Mesendoderm (in vitro differentiated cells): Measurements from ENCODE around the gene PCYT1B.
"Not testable (repeated sequence)": the region's sequence is repeated elsewhere in the genome, so short reads cannot be mapped to it uniquely, and the experiment has no call there.

Source experiments
- DNase-seq: peaks from one replicate; pipeline ENCODE4 v3.0.0; 2013
- H2AK5ac ChIP-seq: 2 replicates; pipeline ENCODE4 v1.6.1; 2013; ENCODE audit warnings: low read length, inconsistent platforms
- H2BK120ac ChIP-seq: 2 replicates; pipeline ENCODE4 v1.6.1; 2013; ENCODE audit warnings: low read depth, mild to moderate bottlenecking, low read length, moderate library complexity, mixed read lengths
- H2BK15ac ChIP-seq: replicated peaks from 2 replicates; pipeline ENCODE4 v1.6.1; 2013; ENCODE audit warnings: low read depth, mild to moderate bottlenecking, moderate library complexity
- H2BK5ac ChIP-seq: 2 replicates; pipeline ENCODE4 v1.6.1; 2013; ENCODE audit warnings: low read length, inconsistent platforms
- H3K18ac ChIP-seq: 2 replicates; pipeline ENCODE4 v1.6.1; 2013; ENCODE audit warnings: mild to moderate bottlenecking, low read length, mixed read lengths
- H3K23ac ChIP-seq: one replicate; pipeline ENCODE4 v1.6.1; 2013; ENCODE audit warnings: low read length
- H3K27ac ChIP-seq: 2 replicates; pipeline ENCODE4 v1.5.1; 2013; ENCODE audit warnings: low read depth, mild to moderate bottlenecking, inconsistent platforms, low read length, moderate library complexity
- H3K27me3 ChIP-seq: 2 replicates; pipeline ENCODE4 v1.6.1; 2013; ENCODE audit warnings: low read length, control low read depth, mild to moderate bottlenecking, inconsistent platforms; ENCODE audit not compliant: insufficient read depth, poor library complexity
- H3K36me3 ChIP-seq: 2 replicates; pipeline ENCODE4 v1.6.1; 2013; ENCODE audit warnings: low read length, inconsistent platforms; ENCODE audit not compliant: control insufficient read depth, insufficient read depth
- H3K4ac ChIP-seq: one replicate; pipeline ENCODE4 v1.6.1; 2013; ENCODE audit warnings: low read depth, mild to moderate bottlenecking, low read length, moderate library complexity
- H3K4me1 ChIP-seq: 2 replicates; pipeline ENCODE4 v1.6.1; 2013; ENCODE audit warnings: low read depth, low read length, inconsistent platforms; ENCODE audit not compliant: control insufficient read depth
- H3K4me2 ChIP-seq: 2 replicates; pipeline ENCODE4 v1.6.1; 2013; ENCODE audit warnings: low read length
- H3K4me3 ChIP-seq: 2 replicates; pipeline ENCODE4 v1.5.1; 2013; ENCODE audit warnings: mild to moderate bottlenecking, low read length
- H3K56ac ChIP-seq: one replicate; pipeline ENCODE4 v1.6.1; 2013; ENCODE audit warnings: low read length
- H3K79me1 ChIP-seq: 2 replicates; pipeline ENCODE4 v1.6.1; 2013; ENCODE audit warnings: low read length, inconsistent platforms
- H3K79me2 ChIP-seq: 2 replicates; pipeline ENCODE4 v1.6.1; 2013; ENCODE audit warnings: mild to moderate bottlenecking, low read length; ENCODE audit not compliant: control insufficient read depth, insufficient read depth
- H3K9ac ChIP-seq: 2 replicates; pipeline ENCODE4 v1.6.1; 2013; ENCODE audit warnings: low read length, inconsistent platforms
- H4K5ac ChIP-seq: one replicate; pipeline ENCODE4 v1.6.1; 2013; ENCODE audit warnings: low read length
- H4K8ac ChIP-seq: one replicate; pipeline ENCODE4 v1.6.1; 2013; ENCODE audit warnings: low read depth, mild to moderate bottlenecking, control low read depth, low read length, moderate library complexity
- WGBS: extraction: QIAGEN DNeasy Blood & Tissue Kit; methylation state at CpG from one replicate; pipeline ENCODE4 v1.1.7; 2013; ENCODE audit warnings: low lambda C conversion rate, missing lambda C conversion rate; ENCODE audit not compliant: insufficient coverage; ENCODE audit errors: extremely low coverage; 5-methylcytosine and 5-hydroxymethylcytosine counted together

PCYT1B gene

GRCh38 chrX:24643116-24643515, 4.0 kb downstream of the PCYT1B start:
- Histone ChIP-seq H3K4me1 (no peaks in the 10 kb centered on the region), H3K9ac (no peak overlapping the region), H3K4me3 (no peak overlapping the region), H2BK120ac (no peak overlapping the region), H3K36me3 (no peaks in the 10 kb centered on the region), H2BK15ac (no peak overlapping the region), H3K79me1 (no peaks in the 10 kb centered on the region), H2AK5ac (no peak overlapping the region), H3K4me2 (no peak overlapping the region), H3K56ac (no peak overlapping the region), H3K4ac (no peak overlapping the region), H3K79me2 (no peaks in the 10 kb centered on the region), H3K27ac (no peak overlapping the region), H3K27me3 (no peaks in the 10 kb centered on the region), H4K8ac (no peak overlapping the region), H3K23ac (no peak overlapping the region), H2BK5ac (no peak overlapping the region), H3K18ac (no peak overlapping the region), H4K5ac (no peak overlapping the region)
- peak; percentile 3 for DNase-seq

DNA sequence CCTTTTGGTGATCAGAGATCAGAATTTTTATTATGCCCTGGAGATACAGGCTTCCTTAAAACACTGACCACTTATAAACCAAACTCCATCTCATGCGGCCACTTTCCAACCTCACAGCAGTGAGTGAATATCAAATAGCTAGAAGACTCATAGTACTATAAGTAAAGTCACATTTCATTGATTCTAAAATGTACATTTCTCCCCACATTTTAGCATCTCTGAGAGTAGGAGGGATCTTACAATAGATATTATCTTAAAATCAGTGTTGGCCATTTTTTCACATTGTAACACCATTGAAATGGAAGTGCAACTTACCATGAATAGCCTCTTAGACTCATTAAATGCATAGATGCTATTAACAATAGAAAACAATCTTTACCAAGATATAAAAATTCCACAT, 17.4 kb downstream of the PCYT1B start:
- Histone ChIP-seq H3K4ac (no peak overlapping the region), H3K27me3 (no peaks in the 10 kb centered on the region)
- no CpG with 5 or more reads among the region's 1 CpG for WGBS

GRCh38 chrX:24619647-24620046, 27.5 kb downstream of the PCYT1B start:
- H3K9ac ChIP-seq = no peak overlapping the region
- WGBS = no CpG with 5 or more reads among the region's 5 CpGs

More for the DNA sequence above, 17.4 kb downstream of the PCYT1B start:
- no peak overlapping the region for H3K4me2 ChIP-seq
- H4K5ac ChIP-seq = no peak overlapping the region
- no peak overlapping the region for H3K23ac ChIP-seq
- H3K79me1 ChIP-seq = no peaks in the 10 kb centered on the region
- H3K56ac ChIP-seq = no peak overlapping the region
- H3K4me1 ChIP-seq = no peaks in the 10 kb centered on the region
- no peak for DNase-seq
- H3K36me3 ChIP-seq = no peaks in the 10 kb centered on the region
- H4K8ac ChIP-seq = no peak overlapping the region
- H3K4me3 ChIP-seq = no peak overlapping the region
- no peaks in the 10 kb centered on the region for H3K79me2 ChIP-seq
- H2BK120ac ChIP-seq = no peak overlapping the region
- H2BK15ac ChIP-seq = no peak overlapping the region
- no peak overlapping the region for H2AK5ac ChIP-seq
- H3K9ac ChIP-seq = no peak overlapping the region
- H3K27ac ChIP-seq = no peak overlapping the region
- H2BK5ac ChIP-seq = no peak overlapping the region
- no peak overlapping the region for H3K18ac ChIP-seq

DNA sequence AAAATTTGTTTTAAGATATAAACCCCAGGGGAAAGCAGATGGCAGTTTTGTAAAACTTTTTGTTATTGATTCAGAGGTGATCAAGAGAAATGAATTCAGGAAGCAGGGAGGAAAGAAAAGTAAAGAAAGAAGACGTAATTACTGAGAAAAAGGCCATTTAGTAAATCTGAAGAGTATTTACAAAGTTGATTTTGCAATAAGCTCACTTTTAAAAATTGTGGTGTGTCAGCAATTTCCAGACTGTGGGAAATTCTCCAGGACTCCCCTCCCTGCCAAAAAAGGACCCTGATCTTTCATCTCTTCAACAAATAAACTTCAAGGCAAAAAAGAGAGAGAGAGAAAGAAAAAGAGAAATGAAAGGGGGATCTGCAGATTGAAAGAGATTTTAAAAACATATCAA, 36.6 kb downstream of the PCYT1B start:
- no peaks in the 10 kb centered on the region for H3K79me2 ChIP-seq
- H2BK5ac ChIP-seq = no peak overlapping the region
- H3K36me3 ChIP-seq = no peaks in the 10 kb centered on the region
- no peak overlapping the region for H4K8ac ChIP-seq
- H3K27me3 ChIP-seq = no peaks in the 10 kb centered on the region
- no peaks in the 10 kb centered on the region for H3K4me1 ChIP-seq
- no peak overlapping the region for H3K4me3 ChIP-seq
- H3K4ac ChIP-seq = no peak overlapping the region
- no peak overlapping the region for H3K9ac ChIP-seq
- no peak overlapping the region for H3K56ac ChIP-seq
- WGBS = no CpG with 5 or more reads among the region's 1 CpG
- no peak overlapping the region for H2BK15ac ChIP-seq
- no peak overlapping the region for H3K27ac ChIP-seq
- no peak overlapping the region for H2AK5ac ChIP-seq
- H3K23ac ChIP-seq = no peak overlapping the region
- H4K5ac ChIP-seq = no peak overlapping the region
- DNase-seq = no peak
- H3K79me1 ChIP-seq = no peaks in the 10 kb centered on the region
- no peak overlapping the region for H3K4me2 ChIP-seq
- H2BK120ac ChIP-seq = no peak overlapping the region
- no peak overlapping the region for H3K18ac ChIP-seq

More at GRCh38 chrX:24619647-24620046, 27.5 kb downstream of the PCYT1B start:
- Histone ChIP-seq H4K5ac (no peak overlapping the region), H2AK5ac (no peak overlapping the region), H2BK120ac (no peak overlapping the region), H3K4me1 (no peaks in the 10 kb centered on the region), H3K4me2 (no peak overlapping the region), H3K36me3 (no peaks in the 10 kb centered on the region), H3K27ac (no peak overlapping the region), H3K4me3 (no peak overlapping the region), H3K79me1 (no peaks in the 10 kb centered on the region), H3K79me2 (no peaks in the 10 kb centered on the region), H3K4ac (no peak overlapping the region), H4K8ac (no peak overlapping the region), H2BK5ac (no peak overlapping the region), H2BK15ac (no peak overlapping the region), H3K23ac (no peak overlapping the region), H3K56ac (no peak overlapping the region), H3K18ac (no peak overlapping the region), H3K27me3 (no peaks in the 10 kb centered on the region)
- no peak for DNase-seq

DNA sequence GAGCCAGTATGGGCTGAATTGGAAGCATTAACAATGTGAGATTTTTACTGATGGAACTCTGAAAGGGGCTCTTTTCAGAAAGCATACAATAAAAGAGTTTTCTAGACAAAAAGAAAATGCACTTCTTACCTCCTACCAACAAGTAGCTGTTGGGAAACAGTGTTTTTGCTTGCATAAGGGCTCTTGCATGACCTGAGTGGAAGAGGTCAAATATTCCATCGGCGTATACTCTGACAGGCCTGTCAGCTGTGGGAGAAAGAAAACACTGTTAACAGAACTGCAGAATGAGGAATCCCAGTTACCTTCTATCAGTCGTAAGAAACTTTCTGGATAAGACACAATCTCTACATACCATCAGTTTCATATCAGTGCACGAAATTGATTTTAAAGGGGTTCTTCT, 39.5 kb downstream of the PCYT1B start:
- H3K79me2 ChIP-seq = no peaks in the 10 kb centered on the region
- no peak overlapping the region for H2BK15ac ChIP-seq
- DNase-seq = no peak
- H3K9ac ChIP-seq = no peak overlapping the region
- no peaks in the 10 kb centered on the region for H3K27me3 ChIP-seq
- no peak overlapping the region for H2BK120ac ChIP-seq
- H4K5ac ChIP-seq = no peak overlapping the region
- WGBS = no CpG with 5 or more reads among the region's 4 CpGs
- H3K56ac ChIP-seq = no peak overlapping the region
- H3K18ac ChIP-seq = no peak overlapping the region
- no peak overlapping the region for H3K4me3 ChIP-seq
- H2BK5ac ChIP-seq = no peak overlapping the region
- no peak overlapping the region for H3K23ac ChIP-seq
- no peaks in the 10 kb centered on the region for H3K4me1 ChIP-seq
- no peak overlapping the region for H3K27ac ChIP-seq
- H3K36me3 ChIP-seq = no peaks in the 10 kb centered on the region
- H4K8ac ChIP-seq = no peak overlapping the region
- H3K79me1 ChIP-seq = no peaks in the 10 kb centered on the region
- no peak overlapping the region for H2AK5ac ChIP-seq
- H3K4ac ChIP-seq = no peak overlapping the region
- no peak overlapping the region for H3K4me2 ChIP-seq

DNA sequence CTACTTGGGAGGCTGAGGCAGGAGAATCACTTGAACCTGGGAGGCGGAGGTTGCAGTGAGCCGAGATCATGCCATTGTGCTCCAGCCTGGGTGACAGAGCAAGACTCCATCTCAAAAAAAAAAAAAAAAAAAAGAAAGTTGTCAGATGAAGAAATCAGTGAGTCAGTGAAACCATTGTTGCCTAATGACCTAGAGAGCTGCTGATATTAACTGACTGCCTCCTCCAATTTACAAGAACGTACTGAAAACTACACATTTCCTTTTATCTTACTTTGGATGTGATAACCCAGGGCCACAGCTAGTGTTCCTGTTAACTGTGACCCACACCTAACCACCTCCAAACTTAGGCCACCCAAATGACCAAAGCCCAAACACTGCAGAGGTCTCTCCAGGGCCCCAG, 41.2 kb downstream of the PCYT1B start:
- not testable (repeated sequence) for H3K4me2 ChIP-seq, H3K79me1 ChIP-seq, H4K5ac ChIP-seq, H2BK5ac ChIP-seq, H4K8ac ChIP-seq, H2AK5ac ChIP-seq, H3K36me3 ChIP-seq, H3K4ac ChIP-seq, H3K23ac ChIP-seq, H3K27me3 ChIP-seq, H3K4me1 ChIP-seq, H2BK15ac ChIP-seq, H3K18ac ChIP-seq, H3K9ac ChIP-seq, H3K4me3 ChIP-seq, H3K27ac ChIP-seq, H2BK120ac ChIP-seq, H3K79me2 ChIP-seq, DNase-seq, H3K56ac ChIP-seq
- WGBS = no CpG with 5 or more reads among the region's 3 CpGs
